GM18520 (cell line): Measurements from ENCODE around the gene B4GALT5.

Experiments
- ATAC-seq: cut with Tn5 transposase; IDR thresholded peaks from one replicate; pipeline ENCODE4 v1.9.1; 2021; ENCODE audit not compliant: unreplicated experiment

The B4GALT5 gene

GRCh38 chr20:49589747-49590146 lies 123.9 kb downstream of the B4GALT5 start:
- ATAC-seq, result no peak

- no peak for ATAC-seq
Observed at GRCh38 chr20:49587111-49587570, 126.5 kb downstream of the B4GALT5 start.

GRCh38 chr20:49585585-49586245 lies 128.0 kb downstream of the B4GALT5 start:
- ATAC-seq, result no peak

- ATAC-seq, result no peak
Observed at GRCh38 chr20:49584418-49585382, 129.0 kb downstream of the B4GALT5 start.

GRCh38 chr20:49583669-49584417 lies 129.8 kb downstream of the B4GALT5 start:
- ATAC-seq, result no peak

GRCh38 chr20:49583343-49583668 lies 130.4 kb downstream of the B4GALT5 start:
- ATAC-seq, result no peak
